HAP-1 (cell line): Measurements from ENCODE around the gene MDN1.
"Not testable (repeated sequence)": the region's sequence is repeated elsewhere in the genome, so short reads cannot be mapped to it uniquely, and the experiment has no call there.

ENCODE experiments used
- DNase-seq, 2 experiments: peaks; one replicate each; pipeline ENCODE4 v3.0.0-alpha.2; 2016 to 2020; ENCODE audit warnings: low spot score in 2 of 2
- H3K27me3 ChIP-seq: fragments of 250-450 bp; sonication (Bioruptor Pico); 2 replicates; pipeline ENCODE4 v1.5.1; 2020; ENCODE audit warnings: low read depth, mild to moderate bottlenecking, moderate library complexity
- H3K36me3 ChIP-seq: fragments of 250-450 bp; sonication (Bioruptor Pico); replicated peaks from 2 replicates; pipeline ENCODE4 v1.5.1; 2020; ENCODE audit warnings: mild to moderate bottlenecking
- H3K4me1 ChIP-seq: fragments of 250-450 bp; sonication (Bioruptor Pico); 2 replicates; pipeline ENCODE4 v1.5.1; 2020; ENCODE audit warnings: mild to moderate bottlenecking
- H3K4me3 ChIP-seq: fragments of 250-450 bp; sonication (Bioruptor Pico); 2 replicates; pipeline ENCODE4 v1.5.1; 2020; ENCODE audit warnings: mild to moderate bottlenecking, moderate library complexity
- H3K9me3 ChIP-seq: fragments of 250-450 bp; sonication (Bioruptor Pico); 2 replicates; pipeline ENCODE4 v1.5.1; 2020; ENCODE audit warnings: mild to moderate bottlenecking, moderate library complexity
- in situ Hi-C: fragments of 300-500 bp; cut with MboI; formaldehyde crosslinking; loops from 3 replicates; pipeline ENCODE4 v1.14.3; 2020; ENCODE audit warnings: low sequenced_read_pairs, inconsistent platforms, mixed read lengths

The MDN1 gene

GRCh38 chr6:89667872-89668556, 151.6 kb downstream of the MDN1 start:
- H3K36me3 ChIP-seq, result peaks cover 61% of the 10 kb centered on the region
- H3K27me3 ChIP-seq, result no peaks in the 10 kb centered on the region
- no peak overlapping the region for H3K4me3 ChIP-seq
- no peaks in the 10 kb centered on the region for H3K4me1 ChIP-seq
- in situ Hi-C loops, result no loop called here
- no peaks in the 10 kb centered on the region for H3K9me3 ChIP-seq
- DNase-seq, result peak in 1 of 2 experiments; percentile 4

- in situ Hi-C loops, result no loop called here
- Histone ChIP-seq H3K27me3 (no peaks in the 10 kb centered on the region), H3K36me3 (peaks cover 69% of the 10 kb centered on the region), H3K4me3 (no peak overlapping the region), H3K4me1 (no peaks in the 10 kb centered on the region), H3K9me3 (no peaks in the 10 kb centered on the region)
- DNase-seq, result no peak
These were observed 156.9 kb downstream of the MDN1 start for GRCh38 chr6:89662659-89663223.

- Histone ChIP-seq H3K4me1 (no peaks in the 10 kb centered on the region), H3K4me3 (no peak overlapping the region), H3K9me3 (no peaks in the 10 kb centered on the region), H3K27me3 (no peaks in the 10 kb centered on the region), H3K36me3 (peaks cover 70% of the 10 kb centered on the region)
- in situ Hi-C loops, result no loop called here
- no peak for DNase-seq
These were observed 158.0 kb downstream of the MDN1 start for GRCh38 chr6:89661559-89661958.

- H3K36me3 ChIP-seq, result peaks cover 72% of the 10 kb centered on the region
- in situ Hi-C loops, result no loop called here
These were observed 158.6 kb downstream of the MDN1 start for GRCh38 chr6:89660981-89661380.

GRCh38 chr6:89657445-89658158, 162.0 kb downstream of the MDN1 start:
- in situ Hi-C loops, result no loop called here
- no peaks in the 10 kb centered on the region for H3K4me1 ChIP-seq
- no peaks in the 10 kb centered on the region for H3K27me3 ChIP-seq
- no peak overlapping the region for H3K4me3 ChIP-seq
- peaks cover 87% of the 10 kb centered on the region for H3K36me3 ChIP-seq
- no peaks in the 10 kb centered on the region for H3K9me3 ChIP-seq
- no peak for DNase-seq

More at GRCh38 chr6:89660981-89661380, 158.6 kb downstream of the MDN1 start:
- no peak for DNase-seq
- H3K9me3 ChIP-seq, result no peaks in the 10 kb centered on the region
- H3K4me1 ChIP-seq, result no peaks in the 10 kb centered on the region
- H3K27me3 ChIP-seq, result no peaks in the 10 kb centered on the region
- no peak overlapping the region for H3K4me3 ChIP-seq

- no peaks in the 10 kb centered on the region for H3K9me3 ChIP-seq
These were observed 164.5 kb downstream of the MDN1 start for GRCh38 chr6:89655122-89655521.

GRCh38 chr6:89650579-89650978, 169.0 kb downstream of the MDN1 start:
- in situ Hi-C loops, result no loop called here
- no peak overlapping the region for H3K4me3 ChIP-seq
- DNase-seq, result no peak
- peaks cover 88% of the 10 kb centered on the region for H3K36me3 ChIP-seq
- no peaks in the 10 kb centered on the region for H3K9me3 ChIP-seq
- no peaks in the 10 kb centered on the region for H3K27me3 ChIP-seq
- H3K4me1 ChIP-seq, result no peaks in the 10 kb centered on the region

More at GRCh38 chr6:89655122-89655521, 164.5 kb downstream of the MDN1 start:
- Histone ChIP-seq H3K36me3 (peaks cover 85% of the 10 kb centered on the region), H3K4me3 (no peak overlapping the region), H3K27me3 (no peaks in the 10 kb centered on the region), H3K4me1 (no peaks in the 10 kb centered on the region)
- in situ Hi-C loops, result no loop called here
- DNase-seq, result no peak

GRCh38 chr6:89649682-89650081, 169.9 kb downstream of the MDN1 start:
- H3K9me3 ChIP-seq, result no peaks in the 10 kb centered on the region
- H3K27me3 ChIP-seq, result no peaks in the 10 kb centered on the region
- DNase-seq, result no peak
- no peak overlapping the region for H3K4me3 ChIP-seq
- peaks cover 4% of the 10 kb centered on the region; the same call in 1 of the 2 replicates for H3K4me1 ChIP-seq
- H3K36me3 ChIP-seq, result peaks cover 85% of the 10 kb centered on the region
- in situ Hi-C loops, result no loop called here

- in situ Hi-C loops, result no loop called here
- Histone ChIP-seq H3K9me3 (no peaks in the 10 kb centered on the region), H3K27me3 (no peaks in the 10 kb centered on the region), H3K4me3 (no peak overlapping the region), H3K36me3 (peaks cover 67% of the 10 kb centered on the region), H3K4me1 (peaks cover 4% of the 10 kb centered on the region)
- peak; percentile 12 to 49 for DNase-seq
These were observed 174.7 kb downstream of the MDN1 start for GRCh38 chr6:89644864-89645263.

GRCh38 chr6:89643406-89643805, 176.2 kb downstream of the MDN1 start:
- Histone ChIP-seq H3K4me1 (peaks cover 14% of the 10 kb centered on the region), H3K36me3 (peaks cover 57% of the 10 kb centered on the region), H3K4me3 (no peak overlapping the region), H3K9me3 (no peaks in the 10 kb centered on the region), H3K27me3 (no peaks in the 10 kb centered on the region)
- DNase-seq, result no peak
- in situ Hi-C loops, result no loop called here

- Histone ChIP-seq H3K9me3 (no peaks in the 10 kb centered on the region), H3K4me3 (no peak overlapping the region), H3K27me3 (no peaks in the 10 kb centered on the region), H3K36me3 (peaks cover 53% of the 10 kb centered on the region), H3K4me1 (peaks cover 14% of the 10 kb centered on the region)
- DNase-seq, result no peak
- in situ Hi-C loops, result no loop called here
These were observed 176.6 kb downstream of the MDN1 start for GRCh38 chr6:89642956-89643355.

GRCh38 chr6:89641581-89641980, 178.0 kb downstream of the MDN1 start:
- DNase-seq, H3K9me3 ChIP-seq, H3K4me3 ChIP-seq, H3K27me3 ChIP-seq, in situ Hi-C loops: not testable (repeated sequence)
- peaks cover 18% of the 10 kb centered on the region for H3K4me1 ChIP-seq
- peaks cover 39% of the 10 kb centered on the region for H3K36me3 ChIP-seq

GRCh38 chr6:89640804-89641203, 178.8 kb downstream of the MDN1 start:
- DNase-seq, result no peak
- peaks cover 36% of the 10 kb centered on the region for H3K36me3 ChIP-seq
- in situ Hi-C loops, result no loop called here

More at GRCh38 chr6:89640804-89641203, 178.8 kb downstream of the MDN1 start:
- H3K4me3 ChIP-seq, result no peak overlapping the region
- H3K27me3 ChIP-seq, result no peaks in the 10 kb centered on the region
- H3K9me3 ChIP-seq, result no peaks in the 10 kb centered on the region
- H3K4me1 ChIP-seq, result peaks cover 18% of the 10 kb centered on the region
